ENCODE data around the gene UBA1. TPM values are rescaled to one million over a fixed set of nuclear protein-coding genes. Genes with fewer than 3 reads are reported as not detected.
"Not testable (repeated sequence)": the region's sequence is repeated elsewhere in the genome, so short reads cannot be mapped to it uniquely, and the experiment has no call there.

The UBA1 gene
- total RNA-seq, 3 donors from 2014 or later, result 236 to 281 (median 254) TPM

DNA sequence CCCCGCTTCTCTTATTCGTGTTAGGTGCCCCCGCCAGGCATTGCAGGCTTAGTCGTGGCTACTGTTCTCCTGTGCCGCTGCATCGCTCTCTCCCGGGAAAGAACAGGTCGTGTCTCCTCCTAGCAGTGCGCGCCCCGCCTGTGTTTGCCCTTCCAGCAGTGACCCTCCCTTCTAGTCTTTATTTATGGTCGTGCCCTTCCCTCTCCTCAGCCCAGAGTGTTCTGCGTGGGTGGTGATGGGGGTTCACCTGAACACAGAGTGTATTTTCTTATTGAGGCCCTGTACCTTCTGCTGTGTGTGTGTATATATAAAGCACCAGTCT is 54.3 kb downstream of the UBA1 start:
- Mint-ChIP-seq H3K9me3 (no peaks in the 10 kb centered on the region), H3K36me3 (ENCODE audit: insufficient read depth) (peaks cover 9% of the 10 kb centered on the region)
- no peak for ATAC-seq

GRCh38 chrX:47248576-47248975 is 54.9 kb downstream of the UBA1 start:
- Mint-ChIP-seq H3K4me3 (no peak overlapping the region), H3K27me3 (ENCODE audit: low read depth) (no peaks in the 10 kb centered on the region), H3K4me1 (ENCODE audit: low read depth) (peaks cover 4% of the 10 kb centered on the region), H3K36me3 (ENCODE audit: insufficient read depth) (peaks cover 9% of the 10 kb centered on the region), H3K9me3 (no peaks in the 10 kb centered on the region)
- DNase-seq (no peak), ATAC-seq (no peak)

More for the DNA sequence above, 54.3 kb downstream of the UBA1 start:
- Mint-ChIP-seq H3K27me3 (ENCODE audit: low read depth) (no peaks in the 10 kb centered on the region), H3K4me1 (ENCODE audit: low read depth) (peaks cover 4% of the 10 kb centered on the region), H3K4me3 (no peak overlapping the region)
- DNase-seq, result no peak

- H3K4me3 Mint-ChIP-seq, result no peak overlapping the region
- no peaks in the 10 kb centered on the region for H3K9me3 Mint-ChIP-seq
- H3K36me3 Mint-ChIP-seq (ENCODE audit: insufficient read depth), result peaks cover 9% of the 10 kb centered on the region
- ATAC-seq (no peak), DNase-seq (no peak)
- peaks cover 4% of the 10 kb centered on the region for H3K4me1 Mint-ChIP-seq (ENCODE audit: low read depth)
- H3K27me3 Mint-ChIP-seq (ENCODE audit: low read depth), result no peaks in the 10 kb centered on the region
Observed at GRCh38 chrX:47250017-47250347, 56.4 kb downstream of the UBA1 start.

DNA sequence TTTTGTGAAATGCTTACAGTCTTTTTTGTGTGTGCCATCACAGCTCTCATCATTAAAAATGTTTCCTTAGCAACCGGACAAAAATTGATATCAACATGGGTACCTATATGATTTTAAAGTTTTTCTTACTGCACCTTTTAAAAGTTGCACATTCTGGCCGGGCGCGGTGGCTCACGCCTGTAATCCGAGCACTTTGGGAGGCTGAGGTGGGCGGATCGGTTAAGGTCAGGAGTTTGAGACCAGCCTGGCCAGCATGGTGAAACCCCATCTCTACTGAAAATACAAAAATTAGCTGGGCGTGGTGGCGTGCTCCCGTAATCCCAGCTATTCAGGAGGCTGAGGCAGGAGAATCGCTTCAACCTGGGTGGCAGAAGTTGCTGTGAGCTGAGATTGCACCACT is 64.0 kb downstream of the UBA1 start:
- not testable (repeated sequence) for DNase-seq; H3K9me3 Mint-ChIP-seq; H3K4me1 Mint-ChIP-seq (ENCODE audit: low read depth); ATAC-seq; H3K27me3 Mint-ChIP-seq (ENCODE audit: low read depth); H3K4me3 Mint-ChIP-seq; H3K36me3 Mint-ChIP-seq (ENCODE audit: insufficient read depth)

Other genes with a start within 250 kb of the UBA1 start
- gene RGN, start 115.4 kb upstream of the UBA1 start, total RNA-seq, result under 1 TPM; 0.11 to 0.15 (median 0.14) TPM
- gene NDUFB11, start 49.1 kb upstream of the UBA1 start, total RNA-seq, result 100 to 1,000 TPM in 2 of 3 donors, 10 to 100 TPM in 1; 95.3 to 103 (median 100) TPM
- 10 to 100 TPM; 77.7 to 83.4 (median 81.4) TPM for gene RBM10, start 48.6 kb upstream of the UBA1 start, total RNA-seq
- gene CDK16, start 24.9 kb downstream of the UBA1 start, total RNA-seq, result 10 to 100 TPM; 45.4 to 51.4 (median 49.4) TPM
- gene USP11, start 39.2 kb downstream of the UBA1 start, total RNA-seq, result 10 to 100 TPM; 13.5 to 18.8 (median 16.0) TPM
- gene ZNF157, start 176.7 kb downstream of the UBA1 start, total RNA-seq, result under 1 TPM; 0.40 to 0.78 (median 0.73) TPM